ENCODE data around the gene SBSN.

The SBSN gene

GRCh38 chr19:35533822-35534392 is 5.8 kb upstream of the SBSN start:
- DNase-seq (ENCODE audit: low read depth, low spot score), result no peak

- no peak for DNase-seq (ENCODE audit: low read depth, low spot score)
Measured at GRCh38 chr19:35533201-35533821, 5.2 kb upstream of the SBSN start, which contains the start of gene GAPDHS. GAPDHS (plus strand) TSS chr19:35533456; CDS start chr19:35533528, 72 bp downstream.

- no peak for DNase-seq (ENCODE audit: low read depth, low spot score)
Measured at GRCh38 chr19:35531291-35531690, 3.2 kb upstream of the SBSN start.

- DNase-seq (ENCODE audit: low read depth, low spot score), result no peak
Measured at GRCh38 chr19:35529241-35530218, 1.4 kb upstream of the SBSN start.

GRCh38 chr19:35525873-35526272 is 2.2 kb downstream of the SBSN start:
- no peak for DNase-seq (ENCODE audit: low read depth, low spot score)

DNA sequence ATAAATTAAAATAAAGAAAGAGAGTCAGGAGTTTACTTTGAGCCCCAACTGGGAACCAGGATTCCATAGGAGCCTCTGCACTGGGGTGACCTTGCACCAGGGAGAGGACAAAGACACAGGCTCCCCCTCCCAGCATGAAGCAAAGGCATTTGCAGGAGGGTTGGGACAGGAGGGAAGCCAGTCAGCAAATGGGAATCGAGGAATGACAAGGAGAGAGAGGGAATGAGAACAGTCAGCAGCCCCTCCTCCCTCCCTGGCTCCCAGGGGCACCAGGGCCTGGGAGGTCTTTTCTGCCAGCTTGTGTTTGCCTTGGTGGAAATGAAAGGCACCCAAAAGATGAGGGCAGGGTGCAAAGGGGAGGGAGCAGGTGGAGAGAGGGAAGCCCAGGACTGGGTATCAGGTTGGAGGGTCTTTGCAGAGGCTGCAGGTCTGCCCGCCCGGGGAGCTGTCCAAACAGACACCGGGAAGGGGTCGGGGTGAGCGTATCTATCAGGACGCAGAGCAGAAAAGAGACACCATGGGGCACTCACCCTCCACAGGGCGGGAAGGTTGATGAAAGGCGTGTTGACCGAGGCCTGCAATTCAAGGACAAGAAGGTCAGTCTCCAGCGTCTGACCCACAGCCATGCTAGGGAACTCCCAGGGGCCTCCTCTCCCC is 3.8 kb downstream of the SBSN start:
- DNase-seq (ENCODE audit: low read depth, low spot score), result no peak

DNA sequence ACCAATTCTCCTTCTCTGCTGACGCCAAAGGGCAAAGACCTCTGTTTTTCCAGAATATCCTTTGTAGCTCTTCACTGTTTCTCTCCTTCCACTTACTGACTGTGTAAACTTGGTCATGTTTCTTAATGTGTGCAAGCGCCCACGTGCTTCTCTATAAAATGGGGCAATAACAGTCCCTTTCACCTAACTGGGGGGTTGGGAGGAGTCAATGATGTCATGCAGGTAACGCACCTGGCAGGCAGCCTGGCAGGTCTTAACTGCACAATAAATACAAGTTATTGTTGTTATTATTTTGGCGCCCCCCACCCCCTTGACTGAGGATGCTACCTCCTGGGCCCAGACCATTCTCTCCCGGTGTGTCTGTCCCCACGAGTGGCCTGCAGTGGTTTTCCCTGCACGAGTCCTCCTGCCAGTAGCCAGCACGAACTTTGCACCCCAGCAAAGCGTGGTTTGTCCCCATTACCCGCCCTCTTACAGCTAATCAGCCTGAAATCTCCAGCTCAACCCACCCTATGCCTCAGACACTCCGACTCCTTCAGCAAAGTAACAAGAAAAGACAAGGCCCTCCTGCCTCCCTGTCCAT is 5.3 kb downstream of the SBSN start:
- DNase-seq (ENCODE audit: low read depth, low spot score), result no peak

DNA sequence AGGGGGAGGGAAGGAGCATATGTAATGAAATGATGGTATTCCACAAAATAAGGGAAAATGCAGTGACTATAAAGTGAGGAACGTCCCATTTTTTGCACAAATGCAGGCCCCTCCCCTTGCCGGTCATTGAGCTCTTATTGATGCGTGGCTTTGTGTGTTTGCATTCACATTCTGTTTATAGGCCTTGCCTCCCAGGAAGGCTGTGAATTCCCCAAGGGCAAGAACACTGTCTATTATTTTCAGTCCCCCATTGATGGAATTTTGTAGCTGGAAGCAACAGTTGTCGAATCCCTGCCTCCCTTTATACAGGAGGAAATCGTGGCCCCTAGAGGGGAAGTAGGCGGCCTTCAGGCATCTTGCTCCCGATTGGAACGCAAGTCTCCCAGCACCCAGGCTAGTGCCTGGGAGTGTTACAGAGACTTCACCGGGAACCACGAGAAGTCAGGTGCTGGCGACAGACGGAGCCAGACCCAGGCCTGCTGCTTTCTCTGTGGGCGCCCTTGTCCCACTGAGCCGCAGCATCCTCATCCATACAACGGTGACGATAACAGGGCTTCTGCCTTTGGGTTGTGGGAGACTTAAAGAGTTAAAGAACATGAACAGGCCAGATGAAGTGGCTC is 6.9 kb downstream of the SBSN start:
- no peak for DNase-seq (ENCODE audit: low read depth, low spot score)

- no peak for DNase-seq (ENCODE audit: low read depth, low spot score)
Measured at GRCh38 chr19:35519291-35519690, 8.8 kb downstream of the SBSN start.

DNA sequence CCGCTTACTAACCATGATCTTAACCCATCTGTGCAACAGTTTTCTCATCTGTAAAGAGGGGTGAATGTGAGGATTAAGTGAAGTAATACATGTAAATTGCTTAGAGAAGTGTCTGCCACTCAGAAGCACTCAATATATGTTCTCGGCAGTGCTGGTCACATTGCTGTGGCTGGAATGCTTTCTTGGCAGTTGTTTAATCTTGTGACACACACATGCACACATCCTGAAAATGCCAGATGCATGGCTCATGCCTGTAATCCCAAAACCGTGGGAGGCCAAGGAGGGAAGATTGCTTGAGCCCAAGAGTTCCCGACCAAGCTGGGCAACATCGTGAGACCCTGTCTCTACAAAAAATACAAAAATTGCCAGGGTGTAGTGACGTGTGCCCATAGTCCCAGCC is 9.8 kb downstream of the SBSN start:
- DNase-seq (ENCODE audit: low read depth, low spot score), result no peak

GRCh38 chr19:35517342-35517741 is 10.8 kb downstream of the SBSN start:
- DNase-seq (ENCODE audit: low read depth, low spot score), result no peak

DNA sequence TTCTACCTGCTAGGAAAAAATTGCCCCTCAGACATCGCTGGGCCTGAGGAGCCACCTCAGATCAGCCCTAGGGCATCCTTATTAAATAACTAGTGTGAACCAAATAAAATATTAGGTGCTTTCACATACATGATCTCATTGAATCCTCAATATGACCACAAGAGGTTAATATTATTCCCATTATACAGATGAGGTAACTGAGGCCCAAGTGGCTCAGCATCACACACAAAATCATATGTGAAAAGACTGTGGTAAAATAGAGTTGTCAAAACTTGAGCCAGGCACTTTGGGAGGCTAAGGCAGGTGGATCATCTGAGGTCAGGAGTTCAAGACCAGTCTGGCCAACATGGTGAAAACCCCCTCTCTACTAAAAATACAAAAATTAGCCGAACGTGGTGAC is 11.8 kb downstream of the SBSN start:
- DNase-seq (ENCODE audit: low read depth, low spot score), result no peak

DNA sequence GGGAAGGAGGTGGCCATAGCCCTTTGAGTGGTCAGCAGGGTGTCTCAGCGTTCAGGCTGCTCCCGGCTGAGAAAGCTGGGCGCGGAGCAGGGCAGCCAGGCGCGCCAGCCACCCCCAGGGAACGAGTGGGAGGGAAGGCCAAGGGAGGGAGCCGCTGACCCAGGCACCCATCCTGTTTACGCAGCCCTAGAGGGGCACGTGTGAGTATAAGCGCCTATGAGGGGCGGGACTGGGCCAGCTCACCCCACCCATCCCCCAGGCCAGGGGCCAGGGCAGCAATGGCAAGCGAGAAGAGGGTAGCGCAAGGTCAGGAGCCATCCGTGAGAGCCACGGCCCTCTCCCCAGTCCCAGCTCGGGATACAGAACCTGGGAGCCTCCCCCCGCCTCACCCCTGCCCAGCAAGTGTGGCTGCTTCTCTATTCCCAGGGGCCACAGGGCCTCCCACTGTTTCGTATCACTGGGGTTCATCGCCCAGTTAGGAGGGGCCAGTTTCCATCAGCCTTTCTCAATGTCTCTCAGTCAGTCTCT is 13.8 kb downstream of the SBSN start:
- no peak for DNase-seq (ENCODE audit: low read depth, low spot score)

DNA sequence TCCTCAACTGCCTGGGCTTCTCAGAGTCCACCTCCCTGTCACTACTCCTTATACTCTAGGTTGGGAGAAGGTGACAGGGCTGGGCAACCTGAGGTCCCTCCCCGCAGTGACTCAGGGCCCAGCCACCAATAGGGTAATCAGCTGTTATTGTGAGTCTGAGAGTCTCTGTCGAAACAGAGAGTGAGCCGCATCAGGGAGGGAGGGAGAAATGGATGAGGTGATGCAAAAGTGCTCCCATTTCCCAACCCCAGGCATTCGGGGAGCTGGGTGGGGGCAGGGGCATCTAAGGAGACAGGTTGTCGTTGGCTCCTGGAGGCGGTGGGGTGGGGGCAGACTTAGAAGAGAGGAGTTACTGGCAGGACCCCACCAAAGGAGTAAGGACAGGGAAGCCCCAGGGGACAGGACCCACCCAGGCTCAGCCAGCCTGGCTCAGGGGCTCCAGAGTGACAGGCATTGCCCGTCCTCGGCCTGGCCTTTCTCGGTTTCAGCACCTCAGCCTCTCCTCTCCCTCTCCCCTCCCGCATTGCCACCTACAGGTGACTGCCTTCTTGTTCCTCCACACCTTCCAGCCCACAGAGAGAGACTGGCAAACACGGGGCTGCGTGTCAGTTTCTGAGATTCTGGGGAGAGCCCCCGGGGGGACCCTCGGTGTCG is 14.4 kb downstream of the SBSN start, which contains the start of gene DMKN:
TSS of gene DMKN (minus strand) at position 22 of the 654 bp plus-strand sequence. CDS start 174 bp downstream, outside the sequence.
- no peak for DNase-seq (ENCODE audit: low read depth, low spot score)

GRCh38 chr19:35512831-35513627 is 15.1 kb downstream of the SBSN start:
- DNase-seq (ENCODE audit: low read depth, low spot score), result no peak

DNA sequence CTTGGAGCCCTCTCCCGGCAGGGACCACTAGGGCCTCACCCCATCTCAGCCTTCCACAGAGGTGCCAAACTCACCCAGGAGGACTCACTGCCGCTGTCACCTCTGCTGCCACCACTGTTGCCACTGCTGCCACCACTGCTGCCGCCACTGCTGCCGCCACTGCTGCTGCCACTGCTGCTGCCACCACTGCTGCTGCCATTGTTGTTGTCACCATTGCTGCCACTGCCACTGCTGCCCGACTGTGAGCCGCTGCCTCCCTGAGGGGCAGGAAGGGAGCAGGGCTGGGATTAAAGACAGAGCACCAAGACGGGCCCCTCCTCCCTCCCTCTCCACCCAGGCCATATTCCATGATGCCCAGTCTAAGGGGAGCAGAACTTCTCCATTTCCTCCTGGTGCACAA is 16.8 kb downstream of the SBSN start:
- DNase-seq (ENCODE audit: low read depth, low spot score), result no peak

- DNase-seq (ENCODE audit: low read depth, low spot score), result no peak
Measured at GRCh38 chr19:35510626-35510964, 17.5 kb downstream of the SBSN start.

- peak; percentile 38 for DNase-seq (ENCODE audit: low read depth, low spot score)
Measured at GRCh38 chr19:35509861-35510625, 18.1 kb downstream of the SBSN start.
